ENCODE measurements around the gene PARD6G.

The PARD6G gene

DNA sequence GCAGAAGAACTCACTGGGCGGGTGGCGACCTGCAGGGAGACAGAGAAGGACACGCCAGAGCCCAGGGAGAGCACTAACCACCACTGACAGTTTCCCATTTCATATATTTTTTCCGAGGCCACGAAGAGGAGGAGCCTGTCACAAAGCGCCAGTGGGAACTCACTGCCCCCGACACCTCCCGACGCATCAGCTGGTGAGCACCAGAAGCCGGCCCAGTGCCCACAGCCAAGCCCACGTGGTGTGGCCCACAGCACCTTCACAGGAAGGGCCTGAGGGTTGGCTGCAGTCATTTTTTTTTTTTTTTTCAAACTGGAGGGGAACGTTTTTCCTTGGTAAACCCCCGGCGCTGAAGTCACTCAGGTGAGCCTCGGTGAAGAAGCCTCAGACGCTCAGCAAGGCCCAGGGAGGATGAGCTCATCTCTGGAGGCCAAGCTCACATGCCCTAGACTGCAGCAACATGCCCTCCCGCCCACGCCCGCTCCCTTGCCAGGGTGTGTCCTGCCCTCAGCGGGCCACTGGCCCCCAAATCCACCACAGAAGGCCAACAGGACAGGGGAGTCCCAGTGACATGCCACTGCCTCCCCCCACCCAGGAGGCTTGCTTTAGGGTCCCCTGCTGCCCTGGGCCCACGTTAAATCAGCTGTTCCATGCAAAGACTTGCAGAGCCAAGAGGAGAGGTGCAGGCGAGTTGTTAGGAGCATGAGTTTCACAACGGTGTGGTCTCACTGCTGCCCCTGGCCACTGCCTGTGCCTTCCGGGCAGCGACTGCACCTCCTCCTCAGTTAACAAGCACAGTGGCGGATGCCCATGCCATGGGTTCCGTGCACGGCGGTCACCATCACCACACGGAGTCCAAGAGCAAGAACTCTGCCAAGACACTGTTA lies 68.1 kb downstream of the PARD6G start:
- no peak for TF ChIP-seq GLIS3 (CRISPR knock-in tag; IDR thresholded peaks at IDR 0.05)
- no peak for TF ChIP-seq ESRRG (CRISPR knock-in tag; IDR thresholded peaks at IDR 0.05)
- TF ChIP-seq RARB (CRISPR knock-in tag; IDR thresholded peaks at IDR 0.05), result no peak
- TF ChIP-seq, protein P1, sequence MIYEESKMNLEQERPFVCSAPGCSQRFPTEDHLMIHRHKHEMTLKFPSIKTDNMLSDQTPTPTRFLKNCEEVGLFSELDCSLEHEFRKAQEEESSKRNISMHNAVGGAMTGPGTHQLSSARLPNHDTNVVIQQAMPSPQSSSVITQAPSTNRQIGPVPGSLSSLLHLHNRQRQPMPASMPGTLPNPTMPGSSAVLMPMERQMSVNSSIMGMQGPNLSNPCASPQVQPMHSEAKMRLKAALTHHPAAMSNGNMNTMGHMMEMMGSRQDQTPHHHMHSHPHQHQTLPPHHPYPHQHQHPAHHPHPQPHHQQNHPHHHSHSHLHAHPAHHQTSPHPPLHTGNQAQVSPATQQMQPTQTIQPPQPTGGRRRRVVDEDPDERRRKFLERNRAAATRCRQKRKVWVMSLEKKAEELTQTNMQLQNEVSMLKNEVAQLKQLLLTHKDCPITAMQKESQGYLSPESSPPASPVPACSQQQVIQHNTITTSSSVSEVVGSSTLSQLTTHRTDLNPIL (CRISPR knock-in tag; IDR thresholded peaks at IDR 0.05; ENCODE audit: low read depth), result no peak
- TF ChIP-seq, protein P2, sequence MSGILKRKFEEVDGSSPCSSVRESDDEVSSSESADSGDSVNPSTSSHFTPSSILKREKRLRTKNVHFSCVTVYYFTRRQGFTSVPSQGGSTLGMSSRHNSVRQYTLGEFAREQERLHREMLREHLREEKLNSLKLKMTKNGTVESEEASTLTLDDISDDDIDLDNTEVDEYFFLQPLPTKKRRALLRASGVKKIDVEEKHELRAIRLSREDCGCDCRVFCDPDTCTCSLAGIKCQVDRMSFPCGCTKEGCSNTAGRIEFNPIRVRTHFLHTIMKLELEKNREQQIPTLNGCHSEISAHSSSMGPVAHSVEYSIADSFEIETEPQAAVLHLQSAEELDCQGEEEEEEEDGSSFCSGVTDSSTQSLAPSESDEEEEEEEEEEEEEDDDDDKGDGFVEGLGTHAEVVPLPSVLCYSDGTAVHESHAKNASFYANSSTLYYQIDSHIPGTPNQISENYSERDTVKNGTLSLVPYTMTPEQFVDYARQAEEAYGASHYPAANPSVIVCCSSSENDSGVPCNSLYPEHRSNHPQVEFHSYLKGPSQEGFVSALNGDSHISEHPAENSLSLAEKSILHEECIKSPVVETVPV (CRISPR knock-in tag; IDR thresholded peaks at IDR 0.05), result no peak
- no peak for TF ChIP-seq TOX (CRISPR knock-in tag; IDR thresholded peaks at IDR 0.05; ENCODE audit: borderline replicate concordance)
- no peak for TF ChIP-seq CSDC2 (CRISPR knock-in tag; IDR thresholded peaks at IDR 0.05)
- no peak for TF ChIP-seq BACH2 (CRISPR knock-in tag; IDR thresholded peaks at IDR 0.05; ENCODE audit: borderline replicate concordance)
- TF ChIP-seq ZNF8 (CRISPR knock-in tag; IDR thresholded peaks at IDR 0.05), result no peak
- TF ChIP-seq ISL1 (CRISPR knock-in tag; IDR thresholded peaks at IDR 0.05), result no peak
- no peak for TF ChIP-seq POU6F1 (CRISPR knock-in tag; IDR thresholded peaks at IDR 0.05; ENCODE audit: borderline replicate concordance, low read depth)
- TF ChIP-seq, protein P3, sequence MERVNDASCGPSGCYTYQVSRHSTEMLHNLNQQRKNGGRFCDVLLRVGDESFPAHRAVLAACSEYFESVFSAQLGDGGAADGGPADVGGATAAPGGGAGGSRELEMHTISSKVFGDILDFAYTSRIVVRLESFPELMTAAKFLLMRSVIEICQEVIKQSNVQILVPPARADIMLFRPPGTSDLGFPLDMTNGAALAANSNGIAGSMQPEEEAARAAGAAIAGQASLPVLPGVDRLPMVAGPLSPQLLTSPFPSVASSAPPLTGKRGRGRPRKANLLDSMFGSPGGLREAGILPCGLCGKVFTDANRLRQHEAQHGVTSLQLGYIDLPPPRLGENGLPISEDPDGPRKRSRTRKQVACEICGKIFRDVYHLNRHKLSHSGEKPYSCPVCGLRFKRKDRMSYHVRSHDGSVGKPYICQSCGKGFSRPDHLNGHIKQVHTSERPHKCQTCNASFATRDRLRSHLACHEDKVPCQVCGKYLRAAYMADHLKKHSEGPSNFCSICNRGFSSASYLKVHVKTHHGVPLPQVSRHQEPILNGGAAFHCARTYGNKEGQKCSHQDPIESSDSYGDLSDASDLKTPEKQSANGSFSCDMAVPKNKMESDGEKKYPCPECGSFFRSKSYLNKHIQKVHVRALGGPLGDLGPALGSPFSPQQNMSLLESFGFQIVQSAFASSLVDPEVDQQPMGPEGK (CRISPR knock-in tag; IDR thresholded peaks at IDR 0.05; ENCODE audit: borderline replicate concordance), result no peak
- no peak for TF ChIP-seq OSR1 (CRISPR knock-in tag; IDR thresholded peaks at IDR 0.05)
- TF ChIP-seq ZNF70 (CRISPR knock-in tag; IDR thresholded peaks at IDR 0.05), result no peak
- TF ChIP-seq ZFP30 (CRISPR knock-in tag; IDR thresholded peaks at IDR 0.05), result no peak
- TF ChIP-seq TCF4 (CRISPR knock-in tag; IDR thresholded peaks at IDR 0.05; ENCODE audit: borderline replicate concordance), result no peak
- TF ChIP-seq SNAI2 (CRISPR knock-in tag; IDR thresholded peaks at IDR 0.05), result no peak
- TF ChIP-seq ZC3H10 (CRISPR knock-in tag; IDR thresholded peaks at IDR 0.05), result no peak
- no peak for TF ChIP-seq TSHZ2 (CRISPR knock-in tag; IDR thresholded peaks at IDR 0.05)
- TF ChIP-seq ARNTL (CRISPR knock-in tag; IDR thresholded peaks at IDR 0.05; ENCODE audit: borderline replicate concordance, low read depth), result no peak
- no peak for ATAC-seq

GRCh38 chr18:80177128-80177527 lies 70.2 kb downstream of the PARD6G start:
- no peak for ATAC-seq
- TF ChIP-seq, protein P2 (CRISPR knock-in tag; IDR thresholded peaks at IDR 0.05), result no peak
- TF ChIP-seq ARNTL (CRISPR knock-in tag; IDR thresholded peaks at IDR 0.05; ENCODE audit: borderline replicate concordance, low read depth), result no peak
- no peak for TF ChIP-seq TCF4 (CRISPR knock-in tag; IDR thresholded peaks at IDR 0.05; ENCODE audit: borderline replicate concordance)
- TF ChIP-seq, protein P3 (CRISPR knock-in tag; IDR thresholded peaks at IDR 0.05; ENCODE audit: borderline replicate concordance), result no peak
- no peak for TF ChIP-seq ZNF8 (CRISPR knock-in tag; IDR thresholded peaks at IDR 0.05)
- no peak for TF ChIP-seq BACH2 (CRISPR knock-in tag; IDR thresholded peaks at IDR 0.05; ENCODE audit: borderline replicate concordance)
- no peak for TF ChIP-seq ZNF70 (CRISPR knock-in tag; IDR thresholded peaks at IDR 0.05)
- TF ChIP-seq ISL1 (CRISPR knock-in tag; IDR thresholded peaks at IDR 0.05), result no peak
- TF ChIP-seq RARB (CRISPR knock-in tag; IDR thresholded peaks at IDR 0.05), result no peak
- no peak for TF ChIP-seq ZFP3 (CRISPR knock-in tag; IDR thresholded peaks at IDR 0.05)
- TF ChIP-seq ZNF565 (CRISPR knock-in tag; conservative IDR thresholded peaks at IDR 0.05; ENCODE audit: low read depth), result no peak
- TF ChIP-seq TSHZ2 (CRISPR knock-in tag; IDR thresholded peaks at IDR 0.05), result no peak
